DND-41 (cell line): ENCODE measurements around the gene MVB12A.

Experiments used
- ATAC-seq: fragments of 200-7000 bp; cut with Tn5 transposase; 3 replicates; pipeline ENCODE4 v1.9.1; 2021; ENCODE audit warnings: low read depth; ENCODE audit not compliant: insufficient read depth
- DNase-seq: peaks from one replicate; pipeline ENCODE4 v3.0.0-alpha.2; 2020
- H2AFZ ChIP-seq: 2 replicates; pipeline ENCODE4 v1.6.0; 2012; ENCODE audit warnings: low read depth, low read length
- H3K27ac ChIP-seq: 2 replicates; pipeline ENCODE4 v1.5.1; 2012; ENCODE audit warnings: low read length, inconsistent platforms
- H3K27me3 ChIP-seq: fragments of 200-600 bp; sonication (generic); 2 replicates; pipeline ENCODE4 v1.6.0; 2012; ENCODE audit warnings: low read length, mild to moderate bottlenecking, inconsistent platforms; ENCODE audit not compliant: insufficient read depth, poor library complexity
- H3K36me3 ChIP-seq: 2 replicates; pipeline ENCODE4 v1.5.1; 2012; ENCODE audit warnings: low read length, inconsistent platforms; ENCODE audit not compliant: insufficient read depth
- H3K4me1 ChIP-seq: 2 replicates; pipeline ENCODE4 v1.5.1; 2012; ENCODE audit warnings: mild to moderate bottlenecking, low read length; ENCODE audit not compliant: insufficient read depth
- H3K4me2 ChIP-seq: 2 replicates; pipeline ENCODE4 v1.6.0; 2012; ENCODE audit warnings: mild to moderate bottlenecking, moderate library complexity, low read length, inconsistent platforms; ENCODE audit not compliant: insufficient read depth
- H3K4me3 ChIP-seq, 2 experiments: fragments of 200-600 bp in 1 of 2; shearing (Covaris generic) in 1 of 2; 2 replicates each; pipeline ENCODE4 v1.5.1; 2012 to 2016; ENCODE audit warnings: inconsistent platforms in 2 of 2, low read length in 2 of 2, mild to moderate bottlenecking in 2 of 2, low read depth in 1 of 2, moderate library complexity in 1 of 2
- H3K79me2 ChIP-seq: 2 replicates; pipeline ENCODE4 v1.6.0; 2012; ENCODE audit warnings: low read length, inconsistent platforms; ENCODE audit not compliant: insufficient read depth
- H3K9ac ChIP-seq: 2 replicates; pipeline ENCODE4 v1.6.0; 2012; ENCODE audit warnings: low read depth, mild to moderate bottlenecking, inconsistent platforms, low read length, moderate library complexity
- H3K9me3 ChIP-seq: 2 replicates; pipeline ENCODE4 v1.5.1; 2012; ENCODE audit warnings: low read length, moderate library complexity, mild to moderate bottlenecking, inconsistent platforms; ENCODE audit not compliant: insufficient read depth, severe bottlenecking
- H4K20me1 ChIP-seq: 2 replicates; pipeline ENCODE4 v1.6.0; 2012; ENCODE audit warnings: low read length; ENCODE audit not compliant: insufficient read depth
- EZH2 ChIP-seq: IDR thresholded peaks from 3 replicates; pipeline ENCODE4 v1.6.1; 2012; ENCODE audit warnings: borderline replicate concordance, low read depth, mild to moderate bottlenecking, moderate library complexity, low read length, inconsistent platforms; ENCODE audit not compliant: severe bottlenecking
- TF ChIP-seq, protein P1 (sequence below): IDR thresholded peaks from 2 replicates; pipeline ENCODE4 v1.5.1; 2012; ENCODE audit warnings: borderline replicate concordance, low read length, moderate library complexity, mild to moderate bottlenecking; ENCODE audit not compliant: poor library complexity, severe bottlenecking; ENCODE audit errors: extremely low read depth

Gene MVB12A

DNA sequence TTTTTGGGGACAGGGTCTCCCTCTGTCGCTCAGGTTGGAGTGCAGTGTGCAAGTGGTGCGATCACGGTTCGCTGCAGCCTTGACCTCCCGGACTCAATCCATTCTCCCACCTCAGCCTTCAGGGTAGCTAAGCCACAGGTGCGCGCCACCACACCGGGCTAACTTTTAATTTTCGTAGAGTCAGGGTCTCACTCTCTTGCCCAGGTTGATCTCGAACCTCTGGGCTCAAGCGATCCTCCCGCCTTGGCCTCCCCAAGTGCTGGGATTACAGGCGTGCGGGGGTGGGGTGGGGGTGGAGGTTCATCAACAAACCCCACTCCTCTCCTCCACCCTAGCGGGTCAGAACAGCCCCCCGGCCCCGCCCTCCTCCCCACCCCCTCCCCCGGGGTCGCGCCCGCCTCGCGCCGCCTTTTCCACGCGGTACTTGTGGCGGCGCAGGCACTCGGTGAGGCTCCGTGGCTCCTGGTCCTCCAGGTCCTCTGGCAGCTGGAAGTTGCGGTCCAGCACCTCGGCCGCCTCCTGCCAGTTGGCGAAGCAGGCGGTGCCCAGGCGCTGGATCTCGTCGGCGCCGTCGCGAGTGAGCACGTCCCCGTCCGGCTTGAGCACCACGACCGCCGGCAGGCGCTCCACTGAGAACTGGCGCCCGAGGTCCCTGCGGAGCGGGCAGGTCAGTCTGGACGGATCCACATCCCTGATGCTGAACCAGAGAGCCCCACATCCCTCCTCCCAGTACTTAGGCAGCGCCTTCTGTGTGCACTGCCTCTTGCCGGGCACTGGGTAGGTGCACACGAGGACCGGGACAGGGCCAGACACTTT is 35.7 kb downstream of the MVB12A start:
- Histone ChIP-seq H3K9me3 (no peaks in the 10 kb centered on the region), H3K9ac (no peak overlapping the region), H3K27me3 (no peaks in the 10 kb centered on the region), H4K20me1 (no peaks in the 10 kb centered on the region), H3K4me1 (peaks cover 4% of the 10 kb centered on the region; the same call in 1 of the 2 replicates), H2AFZ (no peak overlapping the region), H3K36me3 (no peaks in the 10 kb centered on the region), H3K4me2 (no peak overlapping the region), H3K27ac (no peak overlapping the region), H3K4me3 (no peak overlapping the region), H3K79me2 (no peaks in the 10 kb centered on the region)
- TF ChIP-seq, protein P1, sequence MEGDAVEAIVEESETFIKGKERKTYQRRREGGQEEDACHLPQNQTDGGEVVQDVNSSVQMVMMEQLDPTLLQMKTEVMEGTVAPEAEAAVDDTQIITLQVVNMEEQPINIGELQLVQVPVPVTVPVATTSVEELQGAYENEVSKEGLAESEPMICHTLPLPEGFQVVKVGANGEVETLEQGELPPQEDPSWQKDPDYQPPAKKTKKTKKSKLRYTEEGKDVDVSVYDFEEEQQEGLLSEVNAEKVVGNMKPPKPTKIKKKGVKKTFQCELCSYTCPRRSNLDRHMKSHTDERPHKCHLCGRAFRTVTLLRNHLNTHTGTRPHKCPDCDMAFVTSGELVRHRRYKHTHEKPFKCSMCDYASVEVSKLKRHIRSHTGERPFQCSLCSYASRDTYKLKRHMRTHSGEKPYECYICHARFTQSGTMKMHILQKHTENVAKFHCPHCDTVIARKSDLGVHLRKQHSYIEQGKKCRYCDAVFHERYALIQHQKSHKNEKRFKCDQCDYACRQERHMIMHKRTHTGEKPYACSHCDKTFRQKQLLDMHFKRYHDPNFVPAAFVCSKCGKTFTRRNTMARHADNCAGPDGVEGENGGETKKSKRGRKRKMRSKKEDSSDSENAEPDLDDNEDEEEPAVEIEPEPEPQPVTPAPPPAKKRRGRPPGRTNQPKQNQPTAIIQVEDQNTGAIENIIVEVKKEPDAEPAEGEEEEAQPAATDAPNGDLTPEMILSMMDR: no peak
- no peak for TF ChIP-seq EZH2
- no peak for ATAC-seq
- no peak for DNase-seq

DNA sequence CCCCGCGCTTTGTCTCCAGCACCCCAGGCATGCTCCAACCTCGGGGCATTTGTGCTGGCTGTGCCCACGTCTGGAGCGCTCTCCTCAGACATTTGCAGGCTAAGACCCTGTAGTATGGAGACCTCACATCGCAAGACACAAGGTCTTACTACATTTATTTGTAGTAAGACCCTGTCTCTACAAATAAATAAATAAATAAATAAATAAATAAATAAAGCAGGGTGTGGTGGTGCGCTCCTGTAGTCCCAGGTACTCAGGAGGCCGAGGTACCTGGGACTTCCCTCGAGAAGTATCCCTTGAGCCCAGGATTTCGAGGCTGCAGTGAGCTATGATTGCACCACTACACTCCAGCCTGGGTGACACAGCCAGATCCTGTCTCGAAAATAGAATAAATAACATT is 36.3 kb downstream of the MVB12A start:
- Histone ChIP-seq H4K20me1 (no peaks in the 10 kb centered on the region), H3K4me3 (no peak overlapping the region), H3K4me1 (no peaks in the 10 kb centered on the region), H3K9ac (no peak overlapping the region), H3K36me3 (no peaks in the 10 kb centered on the region), H3K27ac (no peak overlapping the region), H3K79me2 (no peaks in the 10 kb centered on the region), H3K4me2 (no peak overlapping the region), H3K27me3 (no peaks in the 10 kb centered on the region), H2AFZ (no peak overlapping the region), H3K9me3 (no peaks in the 10 kb centered on the region)
- DNase-seq (no peak), ATAC-seq (no peak)
- TF ChIP-seq, protein P1: no peak
- no peak for TF ChIP-seq EZH2

GRCh38 chr19:17457616-17458015 is 37.8 kb downstream of the MVB12A start:
- H2AFZ ChIP-seq: no peak overlapping the region
- H3K9me3 ChIP-seq: no peaks in the 10 kb centered on the region
- ATAC-seq (no peak), DNase-seq (no peak)
- H3K27me3 ChIP-seq: no peaks in the 10 kb centered on the region
- H3K9ac ChIP-seq: no peak overlapping the region
- no peaks in the 10 kb centered on the region for H3K79me2 ChIP-seq
- no peaks in the 10 kb centered on the region for H3K4me1 ChIP-seq
- TF ChIP-seq, protein P1: no peak
- no peak for TF ChIP-seq EZH2
- no peaks in the 10 kb centered on the region for H3K36me3 ChIP-seq
- no peak overlapping the region for H3K27ac ChIP-seq
- no peaks in the 10 kb centered on the region for H4K20me1 ChIP-seq
- no peak overlapping the region for H3K4me2 ChIP-seq
- H3K4me3 ChIP-seq: no peak overlapping the region
